ENCODE results near the gene RUSC1.

Gene RUSC1

GRCh38 chr1:155297384-155297783, 23.3 kb upstream of the RUSC1 start:
- no CpG with 5 or more reads among the region's 7 CpGs for WGBS (ENCODE audit: extremely low coverage, insufficient coverage, insufficient read length)
- Histone ChIP-seq H2AK5ac (ENCODE audit: low read length) (no peak overlapping the region), H3K9ac (ENCODE audit: low read length) (no peak overlapping the region), H2AFZ (ENCODE audit: insufficient read depth, low read length, poor library complexity) (no peak overlapping the region), H3K36me3 (ENCODE audit: control insufficient read depth in 1 of 2, insufficient read depth in 2 of 2, low read length in 2 of 2) (no peaks in the 10 kb centered on the region), H3K79me1 (ENCODE audit: low read length) (no peaks in the 10 kb centered on the region), H4K12ac (ENCODE audit: low read depth, low read length) (no peak overlapping the region), H3K4ac (ENCODE audit: low read depth, low read length) (no peak overlapping the region), H3K27me3 (ENCODE audit: insufficient read depth, low read length) (peaks cover 14% of the 10 kb centered on the region), H3K23ac (ENCODE audit: low read length) (no peak overlapping the region), H2BK12ac (ENCODE audit: low read length) (no peak overlapping the region), H3K4me3 (ENCODE audit: low read depth, low read length) (no peak overlapping the region), H3K4me2 (ENCODE audit: low read length) (no peak overlapping the region), H2BK5ac (ENCODE audit: low read depth, low read length, poor library complexity) (no peak overlapping the region), H4K8ac (ENCODE audit: low read depth, low read length) (no peak overlapping the region), H4K91ac (ENCODE audit: low read depth, low read length) (no peak overlapping the region), H3K9me3 (ENCODE audit: insufficient read depth, low read depth, low read length) (peaks cover 2% of the 10 kb centered on the region), H2BK120ac (ENCODE audit: insufficient read depth, low read length, poor library complexity) (no peak overlapping the region), H3K18ac (ENCODE audit: low read length) (no peak overlapping the region), H3K4me1 (ENCODE audit: control insufficient read depth in 1 of 2, insufficient read depth in 2 of 2, low read length in 2 of 2) (no peaks in the 10 kb centered on the region), H3K27ac (ENCODE audit: low read depth, low read length) (no peak overlapping the region), H3K79me2 (ENCODE audit: control insufficient read depth, insufficient read depth, low read length, poor library complexity) (no peaks in the 10 kb centered on the region), H3K14ac (ENCODE audit: low read length) (no peak overlapping the region)
- DNase-seq = no peak

GRCh38 chr1:155300024-155300423, 20.7 kb upstream of the RUSC1 start:
- Histone ChIP-seq H2AFZ (ENCODE audit: insufficient read depth, low read length, poor library complexity) (no peak overlapping the region), H3K4me1 (ENCODE audit: control insufficient read depth in 1 of 2, insufficient read depth in 2 of 2, low read length in 2 of 2) (no peaks in the 10 kb centered on the region), H3K36me3 (ENCODE audit: control insufficient read depth in 1 of 2, insufficient read depth in 2 of 2, low read length in 2 of 2) (no peaks in the 10 kb centered on the region), H2BK5ac (ENCODE audit: low read depth, low read length, poor library complexity) (no peak overlapping the region), H3K9ac (ENCODE audit: low read length) (no peak overlapping the region), H3K27ac (ENCODE audit: low read depth, low read length) (no peak overlapping the region), H3K23ac (ENCODE audit: low read length) (no peak overlapping the region), H4K12ac (ENCODE audit: low read depth, low read length) (no peak overlapping the region), H3K79me2 (ENCODE audit: control insufficient read depth, insufficient read depth, low read length, poor library complexity) (no peaks in the 10 kb centered on the region), H2AK5ac (ENCODE audit: low read length) (no peak overlapping the region), H3K4me3 (ENCODE audit: low read depth, low read length) (no peak overlapping the region), H3K4me2 (ENCODE audit: low read length) (no peak overlapping the region), H3K79me1 (ENCODE audit: low read length) (no peaks in the 10 kb centered on the region), H3K14ac (ENCODE audit: low read length) (no peak overlapping the region), H4K8ac (ENCODE audit: low read depth, low read length) (no peak overlapping the region), H3K18ac (ENCODE audit: low read length) (no peak overlapping the region), H2BK120ac (ENCODE audit: insufficient read depth, low read length, poor library complexity) (no peak overlapping the region), H3K4ac (ENCODE audit: low read depth, low read length) (no peak overlapping the region), H2BK12ac (ENCODE audit: low read length) (no peak overlapping the region), H3K27me3 (ENCODE audit: insufficient read depth, low read length) (peaks cover 10% of the 10 kb centered on the region), H3K9me3 (ENCODE audit: insufficient read depth, low read depth, low read length) (no peaks in the 10 kb centered on the region), H4K91ac (ENCODE audit: low read depth, low read length) (no peak overlapping the region)
- no peak for DNase-seq
- no CpG with 5 or more reads among the region's 8 CpGs for WGBS (ENCODE audit: extremely low coverage, insufficient coverage, insufficient read length)

GRCh38 chr1:155300553-155301329, 20.0 kb upstream of the RUSC1 start:
- Histone ChIP-seq H3K4ac (ENCODE audit: low read depth, low read length) (no peak overlapping the region), H3K27me3 (ENCODE audit: insufficient read depth, low read length) (peaks cover 3% of the 10 kb centered on the region), H2AFZ (ENCODE audit: insufficient read depth, low read length, poor library complexity) (no peak overlapping the region), H3K27ac (ENCODE audit: low read depth, low read length) (no peak overlapping the region), H2BK120ac (ENCODE audit: insufficient read depth, low read length, poor library complexity) (no peak overlapping the region), H2BK5ac (ENCODE audit: low read depth, low read length, poor library complexity) (no peak overlapping the region), H3K9ac (ENCODE audit: low read length) (no peak overlapping the region), H3K36me3 (ENCODE audit: control insufficient read depth in 1 of 2, insufficient read depth in 2 of 2, low read length in 2 of 2) (no peaks in the 10 kb centered on the region), H3K9me3 (ENCODE audit: insufficient read depth, low read depth, low read length) (no peaks in the 10 kb centered on the region), H2AK5ac (ENCODE audit: low read length) (no peak overlapping the region), H3K4me2 (ENCODE audit: low read length) (no peak overlapping the region), H4K8ac (ENCODE audit: low read depth, low read length) (no peak overlapping the region), H2BK12ac (ENCODE audit: low read length) (no peak overlapping the region), H3K79me2 (ENCODE audit: control insufficient read depth, insufficient read depth, low read length, poor library complexity) (no peaks in the 10 kb centered on the region), H3K18ac (ENCODE audit: low read length) (no peak overlapping the region), H3K4me3 (ENCODE audit: low read depth, low read length) (no peak overlapping the region), H3K4me1 (ENCODE audit: control insufficient read depth in 1 of 2, insufficient read depth in 2 of 2, low read length in 2 of 2) (peaks cover under 1 to 3% of the 10 kb centered on the region in 2 experiments), H3K23ac (ENCODE audit: low read length) (no peak overlapping the region), H3K79me1 (ENCODE audit: low read length) (no peaks in the 10 kb centered on the region), H4K12ac (ENCODE audit: low read depth, low read length) (no peak overlapping the region), H4K91ac (ENCODE audit: low read depth, low read length) (no peak overlapping the region), H3K14ac (ENCODE audit: low read length) (no peak overlapping the region)
- no peak for DNase-seq
- no CpG with 5 or more reads among the region's 9 CpGs for WGBS (ENCODE audit: extremely low coverage, insufficient coverage, insufficient read length)

GRCh38 chr1:155301342-155301841, 19.3 kb upstream of the RUSC1 start, which contains the start of gene PKLR:
TSS of gene PKLR (minus strand) at chr1:155301438. CDS start at chr1:155301395, 43 bp downstream.
- Histone ChIP-seq H3K18ac (ENCODE audit: low read length) (no peak within 1 kb of the TSS), H3K4me1 (ENCODE audit: control insufficient read depth in 1 of 2, insufficient read depth in 2 of 2, low read length in 2 of 2) (peaks cover 7 to 10% of the 10 kb centered on the region in 2 experiments), H2AFZ (ENCODE audit: insufficient read depth, low read length, poor library complexity) (no peak within 1 kb of the TSS), H3K9me3 (ENCODE audit: insufficient read depth, low read depth, low read length) (no peaks in the 10 kb centered on the region), H3K4ac (ENCODE audit: low read depth, low read length) (no peak within 1 kb of the TSS), H3K27me3 (ENCODE audit: insufficient read depth, low read length) (no peaks in the 10 kb centered on the region), H4K91ac (ENCODE audit: low read depth, low read length) (no peak within 1 kb of the TSS), H4K12ac (ENCODE audit: low read depth, low read length) (no peak within 1 kb of the TSS), H3K27ac (ENCODE audit: low read depth, low read length) (no peak within 1 kb of the TSS), H2BK5ac (ENCODE audit: low read depth, low read length, poor library complexity) (no peak within 1 kb of the TSS), H2BK120ac (ENCODE audit: insufficient read depth, low read length, poor library complexity) (no peak within 1 kb of the TSS), H3K23ac (ENCODE audit: low read length) (no peak within 1 kb of the TSS), H3K4me3 (ENCODE audit: low read depth, low read length) (no peak within 1 kb of the TSS), H3K79me1 (ENCODE audit: low read length) (peaks cover 2% of the 10 kb centered on the region), H3K14ac (ENCODE audit: low read length) (no peak within 1 kb of the TSS), H2AK5ac (ENCODE audit: low read length) (no peak within 1 kb of the TSS), H3K79me2 (ENCODE audit: control insufficient read depth, insufficient read depth, low read length, poor library complexity) (no peaks in the 10 kb centered on the region), H3K9ac (ENCODE audit: low read length) (no peak within 1 kb of the TSS), H2BK12ac (ENCODE audit: low read length) (no peak within 1 kb of the TSS), H4K8ac (ENCODE audit: low read depth, low read length) (no peak within 1 kb of the TSS), H3K36me3 (ENCODE audit: control insufficient read depth in 1 of 2, insufficient read depth in 2 of 2, low read length in 2 of 2) (no peaks in the 10 kb centered on the region), H3K4me2 (ENCODE audit: low read length) (no peak within 1 kb of the TSS)
- no peak for DNase-seq
- WGBS (ENCODE audit: extremely low coverage, insufficient coverage, insufficient read length) = no CpG with 5 or more reads among the region's 5 CpGs

All from trophoblast cell (in vitro differentiated cells and primary cell).